Measurements from ENCODE around the gene RHPN2.

RHPN2 gene

DNA sequence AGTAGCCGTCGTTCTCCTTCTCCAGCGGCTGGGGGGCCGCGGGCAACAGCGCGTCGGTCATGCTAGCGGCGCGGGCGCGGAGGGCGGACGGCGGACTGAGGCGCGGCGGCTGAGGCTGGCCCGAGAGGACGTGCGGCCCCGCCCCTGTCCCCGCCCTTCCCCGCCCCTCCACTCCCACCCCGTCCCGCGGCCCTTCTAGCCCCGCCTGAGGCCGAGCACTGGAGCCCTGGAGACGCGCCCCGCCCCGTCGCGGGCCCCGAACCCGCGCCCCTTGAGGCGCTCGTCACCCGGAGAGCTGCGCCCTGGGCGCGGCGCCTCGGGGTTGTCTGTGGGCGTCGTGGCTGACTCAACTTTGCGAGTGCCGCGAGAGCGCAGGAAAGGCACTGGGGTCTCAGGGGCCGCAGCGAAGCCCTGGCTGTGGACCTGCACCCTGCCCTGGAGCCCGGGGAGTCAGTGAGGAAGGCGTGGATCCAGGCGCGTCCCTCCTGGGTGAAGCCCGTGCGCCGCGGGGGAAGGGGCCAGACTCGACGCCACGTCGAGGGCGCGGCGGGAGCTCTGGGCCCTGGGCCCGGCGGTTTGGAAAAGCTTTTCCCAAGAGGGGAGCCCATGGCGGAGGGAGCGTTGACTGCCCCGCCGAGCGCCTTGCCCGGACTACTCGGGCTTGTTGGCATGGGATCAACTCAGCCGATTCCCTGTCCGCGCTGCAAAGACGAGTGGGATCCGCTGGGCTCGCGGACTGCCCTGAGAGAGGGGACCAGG is at the start of gene RHPN2:
Gene RHPN2, minus strand, starts transcription at position 97 of the 759 bp plus-strand sequence. Its CDS starts 36 bp downstream, at position 61.
- DNase-seq (ENCODE audit: low spot score in 2 of 2) (no peak), ATAC-seq (replicated peaks; ENCODE audit: extremely low read depth, poor library complexity, severe bottlenecking) (no peak)
- no peak within 1 kb of the TSS for H3K27ac Mint-ChIP-seq (ENCODE audit: low read depth)
- peaks cover 29% of the 10 kb centered on the region for H3K27me3 Mint-ChIP-seq
- no peaks in the 10 kb centered on the region for H3K36me3 Mint-ChIP-seq (ENCODE audit: insufficient read depth)
- H3K9me3 Mint-ChIP-seq = no peaks in the 10 kb centered on the region
- no peaks in the 10 kb centered on the region for H3K4me1 Mint-ChIP-seq
- H3K4me3 Mint-ChIP-seq = peak within 1 kb of the TSS; percentile 66

DNA sequence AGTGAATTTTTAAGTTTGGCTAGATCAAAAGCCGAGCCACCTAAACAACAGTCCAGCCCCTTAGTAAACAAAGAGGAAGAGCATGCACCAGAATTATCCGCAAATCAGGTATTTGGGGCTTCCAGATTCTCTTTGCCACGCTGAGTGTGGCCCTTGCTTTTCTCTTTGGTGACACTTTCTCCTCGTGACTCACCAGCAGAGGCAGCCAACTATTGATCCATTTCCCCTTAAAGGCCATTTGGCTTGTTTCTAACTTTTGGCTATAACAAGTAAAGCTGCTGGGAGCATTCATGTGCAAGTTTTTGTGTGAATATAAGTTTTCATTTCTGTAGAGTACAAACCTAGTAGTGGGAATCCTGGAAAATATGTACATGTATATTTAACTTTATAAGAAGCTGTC is 49.6 kb upstream of the RHPN2 start:
- DNase-seq (ENCODE audit: low spot score in 2 of 2) (no peak), ATAC-seq (replicated peaks; ENCODE audit: extremely low read depth, poor library complexity, severe bottlenecking) (no peak)
- Mint-ChIP-seq H3K4me3 (no peak overlapping the region), H3K9me3 (no peaks in the 10 kb centered on the region), H3K36me3 (ENCODE audit: insufficient read depth) (peaks cover 73% of the 10 kb centered on the region), H3K4me1 (no peaks in the 10 kb centered on the region), H3K27me3 (no peaks in the 10 kb centered on the region), H3K27ac (ENCODE audit: low read depth) (peak overlapping the region; percentile 51)

DNA sequence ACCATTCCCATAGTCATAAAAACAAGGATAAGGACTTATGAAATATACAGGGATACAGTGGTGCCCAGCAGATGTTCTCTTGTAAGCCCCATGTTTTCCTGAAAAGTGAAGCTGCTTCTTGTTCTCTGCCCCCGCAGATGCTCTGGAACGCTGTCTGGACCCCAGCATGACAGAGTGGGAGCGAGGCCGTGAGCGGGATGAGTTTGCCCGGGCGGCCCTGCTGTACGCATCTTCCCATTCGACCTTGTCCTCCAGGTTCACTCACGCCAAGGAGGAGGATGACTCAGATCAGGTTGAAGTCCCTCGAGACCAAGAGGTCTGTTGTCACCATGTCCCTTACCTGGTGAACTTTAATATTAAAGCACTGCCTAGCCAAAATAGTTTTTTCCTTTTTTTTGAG is 46.9 kb upstream of the RHPN2 start:
- Mint-ChIP-seq H3K9me3 (no peaks in the 10 kb centered on the region), H3K27ac (ENCODE audit: low read depth) (no peak overlapping the region), H3K27me3 (no peaks in the 10 kb centered on the region), H3K4me1 (no peaks in the 10 kb centered on the region), H3K4me3 (no peak overlapping the region), H3K36me3 (ENCODE audit: insufficient read depth) (peaks cover 68% of the 10 kb centered on the region)
- ATAC-seq (replicated peaks; ENCODE audit: extremely low read depth, poor library complexity, severe bottlenecking) (no peak), DNase-seq (ENCODE audit: low spot score in 2 of 2) (no peak)

DNA sequence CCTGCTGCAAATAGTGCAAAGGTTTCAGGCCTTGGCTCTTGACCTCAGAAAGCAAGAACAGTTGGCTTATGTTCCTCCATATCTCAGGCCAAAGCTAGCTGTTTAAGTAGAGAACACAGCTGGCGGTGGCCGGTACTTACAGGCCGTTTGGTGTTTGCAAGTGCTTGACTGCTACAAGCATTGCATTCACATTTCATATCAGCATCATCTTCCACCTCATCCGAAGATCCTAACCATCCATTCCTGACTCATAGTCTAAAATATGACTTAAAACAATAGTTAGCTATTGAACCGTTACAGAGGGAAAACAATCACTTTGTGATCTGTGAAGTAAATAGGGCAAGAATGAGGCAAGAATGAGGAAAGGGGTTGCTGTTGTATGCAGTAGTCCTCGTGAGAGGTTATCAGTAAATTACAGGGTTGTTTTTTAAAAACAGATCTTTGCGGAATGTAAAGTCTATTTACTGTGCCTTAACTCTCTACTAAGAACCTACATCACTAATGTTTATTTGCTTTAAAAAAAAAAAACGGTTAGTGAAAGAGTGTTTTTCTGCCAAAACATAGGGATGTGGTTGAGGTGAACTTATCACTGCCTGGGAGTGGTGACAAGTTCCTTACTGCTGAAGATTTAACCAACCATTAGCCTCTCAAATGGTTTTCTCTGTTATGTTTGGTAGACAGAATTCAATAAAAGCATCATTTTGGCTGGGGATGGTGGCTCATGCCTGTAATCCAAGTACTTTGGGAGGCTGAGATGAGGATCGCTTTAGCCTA is 45.6 kb upstream of the RHPN2 start:
- no peak overlapping the region for H3K4me3 Mint-ChIP-seq
- no peak for DNase-seq (ENCODE audit: low spot score in 2 of 2)
- no peaks in the 10 kb centered on the region for H3K27me3 Mint-ChIP-seq
- no peaks in the 10 kb centered on the region for H3K9me3 Mint-ChIP-seq
- ATAC-seq (replicated peaks; ENCODE audit: extremely low read depth, poor library complexity, severe bottlenecking) = no peak
- H3K4me1 Mint-ChIP-seq = no peaks in the 10 kb centered on the region
- H3K36me3 Mint-ChIP-seq (ENCODE audit: insufficient read depth) = peaks cover 64% of the 10 kb centered on the region
- H3K27ac Mint-ChIP-seq (ENCODE audit: low read depth) = no peak overlapping the region

DNA sequence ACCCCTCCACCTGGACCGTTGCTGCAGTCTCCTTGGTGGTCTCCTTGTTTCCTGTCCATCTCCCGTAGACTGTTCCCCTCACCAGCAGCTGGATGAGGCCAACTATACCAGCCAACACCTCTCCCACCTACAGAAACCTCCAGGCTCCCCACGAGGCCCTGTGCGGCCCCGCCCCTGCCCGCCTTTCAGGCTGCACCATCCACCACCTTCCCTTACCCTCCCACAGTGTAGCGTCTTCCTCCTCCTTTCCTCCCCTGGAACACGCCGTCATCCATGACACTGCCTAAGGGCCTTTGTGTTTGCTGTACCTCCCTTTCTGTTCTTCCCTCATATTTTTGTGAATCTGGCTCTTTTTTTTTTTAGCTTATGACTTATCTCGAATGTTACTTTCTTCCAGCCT is 43.5 kb upstream of the RHPN2 start:
- H3K27ac Mint-ChIP-seq (ENCODE audit: low read depth) = no peak overlapping the region
- no peak overlapping the region for H3K4me3 Mint-ChIP-seq
- ATAC-seq (replicated peaks; ENCODE audit: extremely low read depth, poor library complexity, severe bottlenecking) = no peak
- DNase-seq (ENCODE audit: low spot score in 2 of 2) = no peak
- peaks cover 61% of the 10 kb centered on the region for H3K36me3 Mint-ChIP-seq (ENCODE audit: insufficient read depth)
- no peaks in the 10 kb centered on the region for H3K9me3 Mint-ChIP-seq
- H3K27me3 Mint-ChIP-seq = no peaks in the 10 kb centered on the region
- H3K4me1 Mint-ChIP-seq = peaks cover 5% of the 10 kb centered on the region

DNA sequence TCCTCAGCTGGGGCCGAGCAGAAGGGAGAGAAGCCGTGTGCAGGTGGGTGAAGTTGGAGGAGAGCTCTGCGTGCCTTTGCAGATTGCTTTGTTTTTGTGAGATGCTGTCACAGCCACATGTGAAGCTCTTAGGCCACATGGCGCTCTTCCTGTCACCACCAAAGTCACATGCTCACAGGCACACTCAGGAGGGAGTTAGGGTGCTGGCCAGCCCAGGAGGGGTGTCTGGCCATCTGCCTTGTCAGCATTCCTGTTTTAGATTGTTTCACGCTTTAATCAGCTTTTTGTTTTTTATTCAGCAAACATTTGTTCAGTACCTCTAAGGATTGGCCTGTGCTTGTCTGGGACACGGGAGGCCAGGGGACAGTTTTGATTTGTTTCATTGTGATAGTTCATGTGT is 38.2 kb upstream of the RHPN2 start:
- H3K36me3 Mint-ChIP-seq (ENCODE audit: insufficient read depth) = peaks cover 64% of the 10 kb centered on the region

DNA sequence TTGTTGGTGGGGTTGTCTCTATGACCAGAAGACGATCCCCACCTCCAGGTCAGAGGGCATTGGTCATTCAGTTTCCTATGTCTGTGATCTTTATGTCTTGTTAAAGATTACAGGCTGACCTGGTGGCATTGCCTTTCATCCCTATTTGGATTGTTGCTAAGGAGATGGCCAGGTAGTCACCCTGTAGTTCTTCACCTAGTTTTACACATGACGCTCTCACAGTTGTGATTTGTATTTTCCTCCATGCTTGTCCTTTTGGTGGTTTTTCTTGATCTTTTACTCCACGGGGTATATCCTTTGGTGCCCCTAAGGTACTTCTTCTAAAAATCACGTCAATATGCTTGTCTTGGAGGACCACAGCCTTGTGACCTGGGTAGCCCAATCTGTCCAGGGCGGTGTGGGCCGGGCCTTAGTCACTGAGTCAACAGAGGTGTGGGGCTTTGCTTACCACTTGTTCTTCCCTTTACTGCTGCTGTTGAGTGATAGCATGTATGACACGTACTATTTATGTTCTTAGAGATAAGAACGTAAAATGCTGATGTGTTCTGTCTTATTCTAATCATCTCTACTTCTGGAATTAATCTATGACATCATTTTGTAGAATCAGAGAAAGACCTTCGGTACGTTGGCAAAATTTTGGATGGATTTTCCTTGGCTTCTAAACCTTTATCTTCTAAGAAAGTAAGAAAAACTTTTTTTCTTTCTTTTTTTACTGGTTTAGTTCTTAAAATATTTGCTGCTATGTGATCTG is 36.4 kb upstream of the RHPN2 start:
- DNase-seq (ENCODE audit: low spot score in 2 of 2) (no peak), ATAC-seq (replicated peaks; ENCODE audit: extremely low read depth, poor library complexity, severe bottlenecking) (no peak)
- H3K4me1 Mint-ChIP-seq = peaks cover 15% of the 10 kb centered on the region
- no peaks in the 10 kb centered on the region for H3K9me3 Mint-ChIP-seq
- H3K4me3 Mint-ChIP-seq = no peak overlapping the region
- peaks cover 67% of the 10 kb centered on the region for H3K36me3 Mint-ChIP-seq (ENCODE audit: insufficient read depth)
- no peaks in the 10 kb centered on the region for H3K27me3 Mint-ChIP-seq
- H3K27ac Mint-ChIP-seq (ENCODE audit: low read depth) = no peak overlapping the region

More for the DNA sequence above, 38.2 kb upstream of the RHPN2 start:
- no peak for ATAC-seq (replicated peaks; ENCODE audit: extremely low read depth, poor library complexity, severe bottlenecking)
- no peak overlapping the region for H3K4me3 Mint-ChIP-seq
- peak overlapping the region; percentile 25 for H3K27ac Mint-ChIP-seq (ENCODE audit: low read depth)
- no peaks in the 10 kb centered on the region for H3K9me3 Mint-ChIP-seq
- H3K4me1 Mint-ChIP-seq = peaks cover 11% of the 10 kb centered on the region
- no peak for DNase-seq (ENCODE audit: low spot score in 2 of 2)
- no peaks in the 10 kb centered on the region for H3K27me3 Mint-ChIP-seq

DNA sequence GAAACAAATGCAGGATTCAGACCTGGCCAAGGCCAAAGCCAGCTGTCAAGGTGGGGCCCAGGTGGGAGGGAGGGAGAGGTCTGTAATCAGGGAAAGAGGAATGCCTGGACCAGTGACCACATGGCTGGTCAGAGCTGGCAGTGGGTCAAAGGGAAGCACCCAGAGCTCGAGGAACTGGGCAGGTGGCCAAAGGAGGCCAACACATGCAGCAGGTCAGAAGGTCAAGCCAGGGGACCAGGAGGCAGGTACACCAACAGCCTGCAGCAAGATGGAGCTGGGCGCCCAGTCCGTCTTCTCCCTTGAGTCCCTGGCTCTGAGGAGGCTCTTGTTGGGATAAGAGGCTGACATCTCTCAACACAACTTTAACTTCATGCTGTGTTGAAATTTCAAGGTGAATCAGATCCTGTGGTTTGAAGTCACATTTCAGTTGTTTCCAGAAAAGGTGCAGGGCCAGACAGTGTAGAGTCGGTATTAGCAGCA is 33.4 kb upstream of the RHPN2 start:
- H3K36me3 Mint-ChIP-seq (ENCODE audit: insufficient read depth) = peaks cover 60% of the 10 kb centered on the region
- no peak for DNase-seq (ENCODE audit: low spot score in 2 of 2)
- H3K27me3 Mint-ChIP-seq = no peaks in the 10 kb centered on the region
- no peak overlapping the region for H3K4me3 Mint-ChIP-seq
- H3K9me3 Mint-ChIP-seq = no peaks in the 10 kb centered on the region
- no peak for ATAC-seq (replicated peaks; ENCODE audit: extremely low read depth, poor library complexity, severe bottlenecking)
- H3K27ac Mint-ChIP-seq (ENCODE audit: low read depth) = peak overlapping the region; percentile 68
- peaks cover 10% of the 10 kb centered on the region for H3K4me1 Mint-ChIP-seq

DNA sequence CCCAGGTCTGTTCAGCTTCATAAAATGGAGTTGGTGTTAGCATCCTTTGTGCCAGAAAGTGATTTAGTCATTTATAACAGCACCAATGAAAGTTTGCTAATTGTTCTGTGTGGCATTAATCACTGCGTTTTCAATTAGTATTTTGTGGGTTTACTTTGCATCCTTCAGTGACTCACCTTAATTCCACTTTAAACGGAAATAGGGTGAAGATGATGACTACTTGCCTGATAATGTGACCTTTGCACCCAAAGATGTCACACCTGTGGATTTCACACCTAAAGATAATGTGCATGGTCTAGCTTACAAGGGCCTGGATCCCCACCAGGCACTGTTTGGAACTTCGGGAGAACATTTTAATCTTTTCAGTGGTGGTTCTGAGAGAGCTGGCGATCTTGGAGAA is 31.3 kb upstream of the RHPN2 start:
- peaks cover 7% of the 10 kb centered on the region for H3K4me1 Mint-ChIP-seq
- no peak overlapping the region for H3K27ac Mint-ChIP-seq (ENCODE audit: low read depth)
- no peaks in the 10 kb centered on the region for H3K27me3 Mint-ChIP-seq
- H3K36me3 Mint-ChIP-seq (ENCODE audit: insufficient read depth) = peaks cover 53% of the 10 kb centered on the region
- no peak for ATAC-seq (replicated peaks; ENCODE audit: extremely low read depth, poor library complexity, severe bottlenecking)
- no peaks in the 10 kb centered on the region for H3K9me3 Mint-ChIP-seq
- H3K4me3 Mint-ChIP-seq = no peak overlapping the region
- no peak for DNase-seq (ENCODE audit: low spot score in 2 of 2)

DNA sequence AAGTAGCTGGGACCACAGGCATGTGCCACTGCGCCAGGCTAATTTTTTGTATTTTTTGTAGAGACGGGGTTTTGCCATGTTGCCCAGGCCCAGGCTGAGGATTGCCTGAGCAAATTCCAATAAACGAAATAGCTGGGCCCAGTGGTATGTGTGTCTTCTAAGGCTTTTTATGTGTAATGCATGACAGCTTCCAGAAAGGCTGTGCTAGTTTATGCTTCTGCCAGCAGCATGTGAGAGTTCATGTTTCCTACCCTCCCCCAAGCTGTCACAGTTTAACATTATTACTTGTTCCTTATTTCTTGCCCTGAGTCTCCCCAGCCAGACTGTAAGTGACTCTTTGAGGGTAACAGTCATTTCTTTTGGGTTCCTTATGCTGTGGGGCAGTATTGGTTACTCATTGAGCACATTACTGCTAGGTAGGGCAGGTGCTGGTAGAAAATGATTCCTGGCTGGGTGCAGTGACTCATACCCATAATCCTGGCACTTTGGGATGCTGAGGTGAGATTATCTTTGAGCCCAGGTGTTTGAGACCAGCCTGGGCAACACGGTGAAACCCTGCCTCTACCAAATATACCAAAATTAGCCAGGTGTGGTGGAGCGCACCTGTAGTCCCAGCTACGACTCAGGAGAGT is 29.9 kb upstream of the RHPN2 start:
- Mint-ChIP-seq H3K36me3 (ENCODE audit: insufficient read depth) (peaks cover 53% of the 10 kb centered on the region), H3K27me3 (no peaks in the 10 kb centered on the region), H3K9me3 (no peaks in the 10 kb centered on the region), H3K4me3 (no peak overlapping the region), H3K4me1 (peaks cover 5% of the 10 kb centered on the region), H3K27ac (ENCODE audit: low read depth) (no peak overlapping the region)
- no peak for DNase-seq (ENCODE audit: low spot score in 2 of 2)
- ATAC-seq (replicated peaks; ENCODE audit: extremely low read depth, poor library complexity, severe bottlenecking) = no peak

DNA sequence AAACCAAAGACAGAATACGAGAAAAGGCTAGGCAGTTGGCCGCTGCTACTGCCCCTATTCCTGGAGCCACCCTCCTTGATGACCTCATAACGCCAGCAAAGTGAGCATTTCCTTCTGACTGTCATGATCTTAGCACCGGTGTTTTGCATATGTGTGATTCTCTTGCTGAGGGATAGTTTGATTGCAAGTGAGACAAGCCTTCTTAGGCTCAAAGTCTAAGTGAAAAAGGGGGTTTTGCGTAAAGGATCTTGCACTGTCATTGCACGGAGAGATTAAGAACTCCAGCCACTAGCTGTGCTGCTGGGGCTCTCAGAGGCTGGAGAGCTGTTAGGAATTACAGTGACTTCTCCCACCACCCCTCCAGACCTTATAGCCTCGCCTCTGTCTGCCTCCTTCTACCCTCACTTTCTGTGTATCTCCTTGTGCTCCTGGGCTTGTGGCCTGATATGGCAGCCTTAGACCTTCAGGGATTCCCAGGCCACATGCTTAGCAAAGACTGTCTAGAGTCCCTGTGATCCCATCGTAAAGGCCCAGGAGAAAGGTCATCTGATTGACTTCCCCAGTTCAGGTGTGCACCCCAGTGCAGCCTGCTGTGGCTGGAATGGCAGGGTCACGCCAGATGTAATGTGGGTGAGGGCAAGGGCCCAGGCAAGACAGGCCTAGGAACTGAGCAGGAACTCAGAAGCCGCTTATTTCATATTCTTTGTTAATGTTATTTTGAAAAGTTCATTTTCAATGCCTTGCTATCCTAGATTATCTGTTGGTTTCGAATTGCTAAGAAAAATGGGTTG is 28.9 kb upstream of the RHPN2 start:
- Mint-ChIP-seq H3K4me3 (no peak overlapping the region), H3K4me1 (peaks cover 10% of the 10 kb centered on the region), H3K9me3 (no peaks in the 10 kb centered on the region), H3K27ac (ENCODE audit: low read depth) (no peak overlapping the region), H3K36me3 (ENCODE audit: insufficient read depth) (peaks cover 57% of the 10 kb centered on the region), H3K27me3 (no peaks in the 10 kb centered on the region)
- no peak for ATAC-seq (replicated peaks; ENCODE audit: extremely low read depth, poor library complexity, severe bottlenecking)
- no peak for DNase-seq (ENCODE audit: low spot score in 2 of 2)

DNA sequence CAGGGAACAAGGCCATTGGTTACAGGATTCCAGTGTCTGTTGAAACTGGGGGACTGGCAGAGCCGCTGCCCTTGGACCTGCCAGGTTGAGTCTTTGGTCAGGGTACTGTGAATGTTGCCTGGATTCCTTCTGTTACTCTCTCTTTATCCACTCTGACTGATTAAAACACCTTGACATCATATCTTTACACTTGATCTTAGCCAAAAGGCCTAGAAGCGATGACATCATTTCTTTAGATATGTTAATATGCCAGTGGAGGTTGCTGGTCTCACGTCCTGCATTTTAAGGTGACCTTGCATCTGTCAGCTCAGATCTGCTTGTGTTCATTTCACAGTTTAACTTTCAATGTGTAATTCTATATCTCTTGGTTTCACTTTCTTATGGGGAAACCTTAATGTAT is 25.5 kb upstream of the RHPN2 start:
- Mint-ChIP-seq H3K4me3 (no peak overlapping the region), H3K9me3 (no peaks in the 10 kb centered on the region), H3K27ac (ENCODE audit: low read depth) (no peak overlapping the region), H3K36me3 (ENCODE audit: insufficient read depth) (peaks cover 39% of the 10 kb centered on the region), H3K27me3 (no peaks in the 10 kb centered on the region), H3K4me1 (peaks cover 9% of the 10 kb centered on the region)
- DNase-seq (ENCODE audit: low spot score in 2 of 2) (no peak), ATAC-seq (replicated peaks; ENCODE audit: extremely low read depth, poor library complexity, severe bottlenecking) (no peak)

All from central memory CD8-positive, alpha-beta T cell (primary cell).